GM23338 (cell line): ENCODE measurements around the gene ELAC2. TPM values are rescaled to one million over a fixed set of nuclear protein-coding genes. Genes with fewer than 3 reads are reported as not detected.
A peak's percentile ranks its signal among the peaks of the same experiment; 100 is the strongest.

Experiments used
- ATAC-seq: fragments of 200-7000 bp; cut with Tn5 transposase; 3 replicates; pipeline ENCODE4 v1.9.1; 2020
- DNase-seq: peaks from one replicate; pipeline ENCODE4 v3.0.0-alpha.2; 2015; ENCODE audit warnings: low spot score
- H2AFZ ChIP-seq: fragments of 200-600 bp; sonication (generic); 2 replicates; pipeline ENCODE4 v1.8.0; 2016; ENCODE audit warnings: antibody characterized with exemption, mild to moderate bottlenecking, moderate library complexity
- H3F3A ChIP-seq: fragments of 200-600 bp; sonication (generic); replicated peaks from 2 replicates; pipeline ENCODE4 v1.8.0; 2017; ENCODE audit warnings: antibody characterized with exemption, mixed run types, low read depth
- H3K27ac ChIP-seq: fragments of 200-600 bp; sonication (generic); 2 replicates; pipeline ENCODE4 v1.6.1; 2016; ENCODE audit warnings: low read depth
- H3K27me3 ChIP-seq: fragments of 200-600 bp; sonication (generic); 2 replicates; pipeline ENCODE4 v1.8.0; 2016; ENCODE audit warnings: mild to moderate bottlenecking, mixed run types, moderate library complexity; ENCODE audit not compliant: insufficient read depth
- H3K36me3 ChIP-seq: fragments of 200-600 bp; sonication (generic); 2 replicates; pipeline ENCODE4 v1.8.0; 2016; ENCODE audit warnings: mild to moderate bottlenecking; ENCODE audit not compliant: insufficient read depth
- H3K4me1 ChIP-seq: fragments of 200-600 bp; sonication (generic); 2 replicates; pipeline ENCODE4 v1.8.0; 2016; ENCODE audit warnings: mild to moderate bottlenecking, moderate library complexity; ENCODE audit not compliant: insufficient read depth
- H3K4me2 ChIP-seq: fragments of 200-600 bp; sonication (generic); 2 replicates; pipeline ENCODE4 v1.7.1; 2017; ENCODE audit warnings: mixed run types
- H3K4me3 ChIP-seq: fragments of 200-600 bp; sonication (generic); 2 replicates; pipeline ENCODE4 v1.6.1; 2016; ENCODE audit warnings: mixed run types
- H3K79me2 ChIP-seq: fragments of 200-600 bp; sonication (generic); replicated peaks from 2 replicates; pipeline ENCODE4 v1.8.0; 2017; ENCODE audit warnings: mild to moderate bottlenecking; ENCODE audit not compliant: insufficient read depth
- H3K9me2 ChIP-seq: fragments of 200-600 bp; sonication (generic); 2 replicates; pipeline ENCODE4 v1.8.0; 2017; ENCODE audit not compliant: insufficient read depth
- H4K20me1 ChIP-seq: fragments of 200-600 bp; sonication (generic); replicated peaks from 2 replicates; pipeline ENCODE4 v1.8.0; 2017; ENCODE audit warnings: mild to moderate bottlenecking; ENCODE audit not compliant: insufficient read depth
- H3K27ac Mint-ChIP-seq: 2 replicates; pipeline ENCODE4 v1.8.0; 2020; ENCODE audit warnings: inconsistent platforms, mild to moderate bottlenecking, moderate library complexity, mixed read lengths
- H3K27me3 Mint-ChIP-seq: 3 replicates; pipeline ENCODE4 v1.8.0; 2022; ENCODE audit warnings: low read depth, mild to moderate bottlenecking, moderate library complexity, mixed read lengths, inconsistent platforms; ENCODE audit not compliant: insufficient read depth, poor library complexity
- H3K36me3 Mint-ChIP-seq: 3 replicates; pipeline ENCODE4 v1.8.0; 2021; ENCODE audit warnings: low read depth, mild to moderate bottlenecking, inconsistent platforms, moderate library complexity, mixed read lengths
- H3K4me1 Mint-ChIP-seq: 3 replicates; pipeline ENCODE4 v1.8.0; 2020; ENCODE audit warnings: mild to moderate bottlenecking, inconsistent platforms, mixed read lengths
- H3K4me3 Mint-ChIP-seq: 3 replicates; pipeline ENCODE4 v1.8.0; 2021; ENCODE audit warnings: moderate library complexity, mild to moderate bottlenecking, inconsistent platforms, mixed read lengths
- H3K9me3 Mint-ChIP-seq: 3 replicates; pipeline ENCODE4 v1.8.0; 2020; ENCODE audit warnings: moderate library complexity, mild to moderate bottlenecking, inconsistent platforms, mixed read lengths
- CREB1 ChIP-seq: fragments of 250-450 bp; sonication (Bioruptor Pico); IDR thresholded peaks from 2 replicates; pipeline ENCODE4 v1.5.0; 2020; ENCODE audit warnings: low read depth, mild to moderate bottlenecking, moderate library complexity
- NANOG ChIP-seq: IDR thresholded peaks from 2 replicates; pipeline ENCODE4 v1.6.1; 2016; ENCODE audit warnings: antibody characterized with exemption, borderline replicate concordance
- POLR2AphosphoS5 ChIP-seq: IDR thresholded peaks from 2 replicates; pipeline ENCODE4 v1.6.1; 2016; ENCODE audit warnings: antibody characterized with exemption, low read depth
- ZNF114 ChIP-seq: fragments of 250-450 bp; sonication (Bioruptor Pico); IDR thresholded peaks from 2 replicates; pipeline ENCODE4 v1.5.0; 2020; ENCODE audit warnings: mild to moderate bottlenecking, moderate library complexity
- ZNF331 ChIP-seq: fragments of 250-450 bp; sonication (Bioruptor Pico); IDR thresholded peaks from 2 replicates; pipeline ENCODE4 v1.5.0; 2020; ENCODE audit warnings: low read depth, mild to moderate bottlenecking, moderate library complexity
- long read RNA-seq: library from polyadenylated mRNA; unstranded; transcript quantifications from one replicate; pipeline ENCODE4 v2.0.0, GENCODE V29; 2020; ENCODE audit not compliant: unreplicated experiment
- polyA plus RNA-seq: library from polyadenylated mRNA; unstranded; fragments of >200 nt; fragmentation: Nextera tagmentation; extraction: Ambion mirVana; gene quantifications from 2 replicates; pipeline ENCODE4 v1.2.1, GENCODE V29; 2016
- total RNA-seq: library from RNA; depleted of rRNA; stranded (reverse); fragments of >200 nt; shearing (Covaris generic); gene quantifications from 2 replicates; pipeline ENCODE4 v1.2.3, GENCODE V29; 2014; rRNA removed
- TF ChIP-seq, protein P1 (sequence below), 2 experiments: fragments of 200-600 bp in 1 of 2; sonication (generic) in 1 of 2; conservative IDR thresholded peaks; 2 replicates each; pipeline versions ENCODE4 v1.5.1 to v1.6.1; 2016 to 2017; ENCODE audit warnings: antibody characterized with exemption in 2 of 2, low read depth in 2 of 2, mild to moderate bottlenecking in 2 of 2, moderate library complexity in 1 of 2
- TF ChIP-seq, protein P2 (sequence below): fragments of 250-450 bp; sonication (Bioruptor Pico); IDR thresholded peaks from 2 replicates; pipeline ENCODE4 v1.5.0; 2020; ENCODE audit warnings: mild to moderate bottlenecking, moderate library complexity

Gene ELAC2, protein sequence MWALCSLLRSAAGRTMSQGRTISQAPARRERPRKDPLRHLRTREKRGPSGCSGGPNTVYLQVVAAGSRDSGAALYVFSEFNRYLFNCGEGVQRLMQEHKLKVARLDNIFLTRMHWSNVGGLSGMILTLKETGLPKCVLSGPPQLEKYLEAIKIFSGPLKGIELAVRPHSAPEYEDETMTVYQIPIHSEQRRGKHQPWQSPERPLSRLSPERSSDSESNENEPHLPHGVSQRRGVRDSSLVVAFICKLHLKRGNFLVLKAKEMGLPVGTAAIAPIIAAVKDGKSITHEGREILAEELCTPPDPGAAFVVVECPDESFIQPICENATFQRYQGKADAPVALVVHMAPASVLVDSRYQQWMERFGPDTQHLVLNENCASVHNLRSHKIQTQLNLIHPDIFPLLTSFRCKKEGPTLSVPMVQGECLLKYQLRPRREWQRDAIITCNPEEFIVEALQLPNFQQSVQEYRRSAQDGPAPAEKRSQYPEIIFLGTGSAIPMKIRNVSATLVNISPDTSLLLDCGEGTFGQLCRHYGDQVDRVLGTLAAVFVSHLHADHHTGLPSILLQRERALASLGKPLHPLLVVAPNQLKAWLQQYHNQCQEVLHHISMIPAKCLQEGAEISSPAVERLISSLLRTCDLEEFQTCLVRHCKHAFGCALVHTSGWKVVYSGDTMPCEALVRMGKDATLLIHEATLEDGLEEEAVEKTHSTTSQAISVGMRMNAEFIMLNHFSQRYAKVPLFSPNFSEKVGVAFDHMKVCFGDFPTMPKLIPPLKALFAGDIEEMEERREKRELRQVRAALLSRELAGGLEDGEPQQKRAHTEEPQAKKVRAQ
- total RNA-seq (158 and 203 TPM in 2 replicates), polyA plus RNA-seq (49.1 and 49.9 TPM in 2 replicates)
- long read RNA-seq, transcript ELAC2-201 (24 exons, 3,148 nt): major isoform, 24 of 46 reads
- long read RNA-seq, partial matches to known transcripts: 12 of 46 reads
- long read RNA-seq, other reads (novel, unspliced or antisense): 10 of 46 reads

DNA sequence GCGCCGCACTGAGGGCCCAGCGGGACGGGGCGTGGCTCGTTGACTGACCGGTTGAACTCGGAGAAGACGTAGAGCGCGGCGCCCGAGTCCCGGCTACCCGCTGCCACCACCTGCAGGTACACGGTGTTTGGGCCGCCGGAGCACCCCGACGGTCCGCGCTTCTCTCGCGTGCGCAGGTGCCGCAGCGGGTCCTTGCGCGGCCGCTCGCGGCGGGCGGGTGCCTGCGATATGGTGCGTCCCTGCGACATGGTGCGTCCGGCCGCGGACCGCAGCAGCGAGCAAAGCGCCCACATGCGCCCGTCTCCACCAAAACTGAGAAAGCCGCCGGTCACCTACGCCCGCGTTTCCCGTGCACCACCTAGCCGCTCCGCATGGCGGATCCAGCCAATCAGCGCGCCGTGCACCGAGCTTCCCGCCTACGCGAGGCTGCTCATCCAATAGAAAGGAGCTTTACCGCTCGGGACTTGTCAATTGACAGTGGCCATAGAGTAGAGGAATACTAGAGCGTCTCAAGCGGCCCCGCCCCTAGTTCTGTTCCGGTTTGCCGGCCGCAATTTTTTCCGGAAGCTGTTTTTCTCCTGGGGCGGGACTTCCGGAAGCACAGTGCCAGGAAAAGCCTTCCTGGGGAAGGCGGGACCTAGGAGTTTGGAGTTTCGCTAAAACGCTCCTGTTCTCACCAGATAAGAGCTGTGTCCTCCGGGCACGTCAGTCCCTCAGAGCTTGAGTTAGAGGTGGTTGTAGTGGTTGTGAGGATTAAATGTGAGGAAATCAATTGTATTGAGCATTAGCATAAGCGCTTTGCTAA is at the start of gene ELAC2:
Gene ELAC2 (minus strand): TSS at position 373 of the 805 bp plus-strand sequence. CDS start 80 bp downstream, at position 293.
- peak; percentile 99 for DNase-seq
- H3K27ac ChIP-seq: peak within 1 kb of the TSS; percentile 89
- Mint-ChIP-seq H3K36me3 (peaks cover 40% of the 10 kb centered on the region), H3K27me3 (no peaks in the 10 kb centered on the region), H3K4me1 (peaks cover 4% of the 10 kb centered on the region; the same call in 1 of the 3 replicates), H3K4me3 (peak within 1 kb of the TSS; percentile 95), H3K27ac (peak within 1 kb of the TSS; percentile 99), H3K9me3 (no peaks in the 10 kb centered on the region)
- no peaks in the 10 kb centered on the region for H3K27me3 ChIP-seq
- peak; percentile 98 for ATAC-seq
- H3K9me2 ChIP-seq: no peaks in the 10 kb centered on the region
- H3K79me2 ChIP-seq: peaks cover 26% of the 10 kb centered on the region
- peaks cover 34% of the 10 kb centered on the region for H3K36me3 ChIP-seq
- H4K20me1 ChIP-seq: peaks cover 9% of the 10 kb centered on the region; the same call in 1 of the 2 replicates
- H3F3A ChIP-seq: peaks cover 5% of the 10 kb centered on the region; the same call in 1 of the 2 replicates
- H3K4me1 ChIP-seq: no peaks in the 10 kb centered on the region
- H3K4me3 ChIP-seq: peak within 1 kb of the TSS; percentile 94
- TF ChIP-seq ZNF331: no peak
- TF ChIP-seq, protein P1, sequence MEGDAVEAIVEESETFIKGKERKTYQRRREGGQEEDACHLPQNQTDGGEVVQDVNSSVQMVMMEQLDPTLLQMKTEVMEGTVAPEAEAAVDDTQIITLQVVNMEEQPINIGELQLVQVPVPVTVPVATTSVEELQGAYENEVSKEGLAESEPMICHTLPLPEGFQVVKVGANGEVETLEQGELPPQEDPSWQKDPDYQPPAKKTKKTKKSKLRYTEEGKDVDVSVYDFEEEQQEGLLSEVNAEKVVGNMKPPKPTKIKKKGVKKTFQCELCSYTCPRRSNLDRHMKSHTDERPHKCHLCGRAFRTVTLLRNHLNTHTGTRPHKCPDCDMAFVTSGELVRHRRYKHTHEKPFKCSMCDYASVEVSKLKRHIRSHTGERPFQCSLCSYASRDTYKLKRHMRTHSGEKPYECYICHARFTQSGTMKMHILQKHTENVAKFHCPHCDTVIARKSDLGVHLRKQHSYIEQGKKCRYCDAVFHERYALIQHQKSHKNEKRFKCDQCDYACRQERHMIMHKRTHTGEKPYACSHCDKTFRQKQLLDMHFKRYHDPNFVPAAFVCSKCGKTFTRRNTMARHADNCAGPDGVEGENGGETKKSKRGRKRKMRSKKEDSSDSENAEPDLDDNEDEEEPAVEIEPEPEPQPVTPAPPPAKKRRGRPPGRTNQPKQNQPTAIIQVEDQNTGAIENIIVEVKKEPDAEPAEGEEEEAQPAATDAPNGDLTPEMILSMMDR (conservative IDR thresholded peaks at IDR 0.05; ENCODE audit: low read depth in 2 of 2): no peak
- peak; percentile 85 for TF ChIP-seq POLR2AphosphoS5
- peak; percentile 65 for TF ChIP-seq CREB1 (CRISPR knock-in tag)
- peak within 1 kb of the TSS; percentile 83 for H2AFZ ChIP-seq
- H3K4me2 ChIP-seq: peak within 1 kb of the TSS; percentile 91

DNA sequence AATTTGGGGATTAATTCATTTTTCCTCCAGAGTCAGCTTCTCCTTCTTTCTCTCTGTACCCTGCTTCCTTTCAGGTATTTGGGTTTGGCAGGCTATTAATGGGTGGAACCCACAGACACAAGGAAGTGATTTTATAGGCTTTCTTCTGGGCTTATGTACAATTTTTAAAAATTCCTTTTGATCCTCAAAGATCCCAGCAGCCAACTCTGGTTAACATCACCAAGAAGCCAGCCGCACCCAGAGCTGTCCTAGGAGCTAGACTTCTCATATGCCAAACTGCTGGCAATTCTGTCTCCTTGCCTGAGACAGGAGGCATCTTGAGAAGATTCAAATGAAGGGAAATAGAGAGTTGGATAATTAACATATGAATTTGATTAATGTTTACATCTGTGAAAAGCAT is 47.2 kb upstream of the ELAC2 start:
- H4K20me1 ChIP-seq: no peaks in the 10 kb centered on the region
- Mint-ChIP-seq H3K4me1 (no peaks in the 10 kb centered on the region), H3K36me3 (peaks cover 15% of the 10 kb centered on the region), H3K27me3 (peaks cover 2% of the 10 kb centered on the region), H3K9me3 (peaks cover 21% of the 10 kb centered on the region), H3K4me3 (no peak overlapping the region), H3K27ac (no peak overlapping the region)
- no peaks in the 10 kb centered on the region for H3K4me1 ChIP-seq
- no peak overlapping the region for H3K4me3 ChIP-seq
- H3F3A ChIP-seq: no peaks in the 10 kb centered on the region
- H3K9me2 ChIP-seq: no peaks in the 10 kb centered on the region
- no peak for ATAC-seq
- no peak overlapping the region for H3K27ac ChIP-seq
- no peak overlapping the region for H2AFZ ChIP-seq
- H3K4me2 ChIP-seq: no peak overlapping the region
- no peaks in the 10 kb centered on the region for H3K36me3 ChIP-seq
- no peak for DNase-seq
- H3K27me3 ChIP-seq: no peaks in the 10 kb centered on the region
- no peaks in the 10 kb centered on the region for H3K79me2 ChIP-seq
- TF ChIP-seq, protein P2, sequence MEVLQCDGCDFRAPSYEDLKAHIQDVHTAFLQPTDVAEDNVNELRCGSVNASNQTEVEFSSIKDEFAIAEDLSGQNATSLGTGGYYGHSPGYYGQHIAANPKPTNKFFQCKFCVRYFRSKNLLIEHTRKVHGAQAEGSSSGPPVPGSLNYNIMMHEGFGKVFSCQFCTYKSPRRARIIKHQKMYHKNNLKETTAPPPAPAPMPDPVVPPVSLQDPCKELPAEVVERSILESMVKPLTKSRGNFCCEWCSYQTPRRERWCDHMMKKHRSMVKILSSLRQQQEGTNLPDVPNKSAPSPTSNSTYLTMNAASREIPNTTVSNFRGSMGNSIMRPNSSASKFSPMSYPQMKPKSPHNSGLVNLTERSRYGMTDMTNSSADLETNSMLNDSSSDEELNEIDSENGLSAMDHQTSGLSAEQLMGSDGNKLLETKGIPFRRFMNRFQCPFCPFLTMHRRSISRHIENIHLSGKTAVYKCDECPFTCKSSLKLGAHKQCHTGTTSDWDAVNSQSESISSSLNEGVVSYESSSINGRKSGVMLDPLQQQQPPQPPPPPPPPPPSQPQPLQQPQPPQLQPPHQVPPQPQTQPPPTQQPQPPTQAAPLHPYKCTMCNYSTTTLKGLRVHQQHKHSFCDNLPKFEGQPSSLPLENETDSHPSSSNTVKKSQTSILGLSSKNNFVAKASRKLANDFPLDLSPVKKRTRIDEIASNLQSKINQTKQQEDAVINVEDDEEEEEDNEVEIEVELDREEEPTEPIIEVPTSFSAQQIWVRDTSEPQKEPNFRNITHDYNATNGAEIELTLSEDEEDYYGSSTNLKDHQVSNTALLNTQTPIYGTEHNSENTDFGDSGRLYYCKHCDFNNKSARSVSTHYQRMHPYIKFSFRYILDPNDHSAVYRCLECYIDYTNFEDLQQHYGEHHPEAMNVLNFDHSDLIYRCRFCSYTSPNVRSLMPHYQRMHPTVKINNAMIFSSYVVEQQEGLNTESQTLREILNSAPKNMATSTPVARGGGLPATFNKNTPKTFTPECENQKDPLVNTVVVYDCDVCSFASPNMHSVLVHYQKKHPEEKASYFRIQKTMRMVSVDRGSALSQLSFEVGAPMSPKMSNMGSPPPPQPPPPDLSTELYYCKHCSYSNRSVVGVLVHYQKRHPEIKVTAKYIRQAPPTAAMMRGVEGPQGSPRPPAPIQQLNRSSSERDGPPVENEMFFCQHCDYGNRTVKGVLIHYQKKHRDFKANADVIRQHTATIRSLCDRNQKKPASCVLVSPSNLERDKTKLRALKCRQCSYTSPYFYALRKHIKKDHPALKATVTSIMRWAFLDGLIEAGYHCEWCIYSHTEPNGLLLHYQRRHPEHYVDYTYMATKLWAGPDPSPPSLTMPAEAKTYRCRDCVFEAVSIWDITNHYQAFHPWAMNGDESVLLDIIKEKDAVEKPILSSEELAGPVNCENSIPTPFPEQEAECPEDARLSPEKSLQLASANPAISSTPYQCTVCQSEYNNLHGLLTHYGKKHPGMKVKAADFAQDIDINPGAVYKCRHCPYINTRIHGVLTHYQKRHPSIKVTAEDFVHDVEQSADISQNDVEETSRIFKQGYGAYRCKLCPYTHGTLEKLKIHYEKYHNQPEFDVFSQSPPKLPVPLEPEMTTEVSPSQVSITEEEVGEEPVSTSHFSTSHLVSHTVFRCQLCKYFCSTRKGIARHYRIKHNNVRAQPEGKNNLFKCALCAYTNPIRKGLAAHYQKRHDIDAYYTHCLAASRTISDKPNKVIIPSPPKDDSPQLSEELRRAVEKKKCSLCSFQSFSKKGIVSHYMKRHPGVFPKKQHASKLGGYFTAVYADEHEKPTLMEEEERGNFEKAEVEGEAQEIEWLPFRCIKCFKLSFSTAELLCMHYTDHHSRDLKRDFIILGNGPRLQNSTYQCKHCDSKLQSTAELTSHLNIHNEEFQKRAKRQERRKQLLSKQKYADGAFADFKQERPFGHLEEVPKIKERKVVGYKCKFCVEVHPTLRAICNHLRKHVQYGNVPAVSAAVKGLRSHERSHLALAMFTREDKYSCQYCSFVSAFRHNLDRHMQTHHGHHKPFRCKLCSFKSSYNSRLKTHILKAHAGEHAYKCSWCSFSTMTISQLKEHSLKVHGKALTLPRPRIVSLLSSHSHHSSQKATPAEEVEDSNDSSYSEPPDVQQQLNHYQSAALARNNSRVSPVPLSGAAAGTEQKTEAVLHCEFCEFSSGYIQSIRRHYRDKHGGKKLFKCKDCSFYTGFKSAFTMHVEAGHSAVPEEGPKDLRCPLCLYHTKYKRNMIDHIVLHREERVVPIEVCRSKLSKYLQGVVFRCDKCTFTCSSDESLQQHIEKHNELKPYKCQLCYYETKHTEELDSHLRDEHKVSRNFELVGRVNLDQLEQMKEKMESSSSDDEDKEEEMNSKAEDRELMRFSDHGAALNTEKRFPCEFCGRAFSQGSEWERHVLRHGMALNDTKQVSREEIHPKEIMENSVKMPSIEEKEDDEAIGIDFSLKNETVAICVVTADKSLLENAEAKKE: no peak
- TF ChIP-seq ZNF114 (CRISPR knock-in tag) (no peak), NANOG (no peak)
